Sciatic nerve (tissue), 2 donors: ENCODE measurements around the gene ACACB. TPM values are rescaled to one million over a fixed set of nuclear protein-coding genes. Genes with fewer than 3 reads are reported as not detected.

Source experiments
- ATAC-seq: fragments of 200-7000 bp; cut with Tn5 transposase; one replicate; pipeline ENCODE4 v1.9.1; 2020; ENCODE audit warnings: mild to moderate bottlenecking, moderate library complexity
- DNase-seq: peaks from one replicate; pipeline ENCODE4 v3.0.0-alpha.2; 2020; ENCODE audit warnings: low spot score
- intact Hi-C: fragments of 100-400 bp; cut with DNase I; formaldehyde crosslinking; loops from one replicate; pipeline ENCODE4 v1.14.2; 2022
- total RNA-seq: library from RNA; stranded (reverse); fragmentation: NEBNext Ultra II Directional; extraction: Animal tissue kit (Norgen Biotek cat#: 25700); gene quantifications from one replicate; pipeline ENCODE4 v1.2.1, GENCODE V29; 2021
- donor health status: DM: no; HTN: no; CAD: no.
- donor health status: DM: no; HTN: no; CAD: no.

Gene ACACB
- total RNA-seq, 1 donor from 2014 or later, result 112 TPM

GRCh38 chr12:109192358-109192757 is 76.0 kb downstream of the ACACB start:
- DNase-seq, result no peak
- intact Hi-C loops, result no loop called here
- no peak for ATAC-seq

- no peak for ATAC-seq
- intact Hi-C loops, result no loop called here
- no peak for DNase-seq
Measured at GRCh38 chr12:109193896-109194295, 77.5 kb downstream of the ACACB start.

GRCh38 chr12:109196332-109196731 is 79.9 kb downstream of the ACACB start:
- intact Hi-C loops, result no loop called here
- ATAC-seq (no peak), DNase-seq (no peak)

DNA sequence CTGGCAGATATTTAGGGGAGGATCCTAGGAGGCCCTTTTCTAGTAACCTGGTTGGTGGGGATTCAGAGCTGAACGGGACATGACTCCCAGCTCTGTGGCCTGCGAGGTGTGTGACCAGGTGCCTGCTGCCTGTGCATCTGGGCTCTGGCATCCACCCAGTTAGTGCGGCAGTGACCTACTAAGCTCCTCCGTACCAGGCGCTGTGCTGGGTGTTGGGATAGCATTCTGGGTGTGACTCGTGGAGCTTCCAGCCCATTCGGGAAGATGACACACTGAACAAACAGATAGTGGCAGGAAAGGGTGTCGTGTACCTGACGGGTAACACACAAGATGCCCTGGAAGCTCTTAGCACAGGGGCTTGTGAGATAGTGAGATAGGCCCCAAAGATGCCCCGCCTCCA is 80.9 kb downstream of the ACACB start:
- no peak for ATAC-seq
- intact Hi-C loops, result no loop called here
- DNase-seq, result no peak

DNA sequence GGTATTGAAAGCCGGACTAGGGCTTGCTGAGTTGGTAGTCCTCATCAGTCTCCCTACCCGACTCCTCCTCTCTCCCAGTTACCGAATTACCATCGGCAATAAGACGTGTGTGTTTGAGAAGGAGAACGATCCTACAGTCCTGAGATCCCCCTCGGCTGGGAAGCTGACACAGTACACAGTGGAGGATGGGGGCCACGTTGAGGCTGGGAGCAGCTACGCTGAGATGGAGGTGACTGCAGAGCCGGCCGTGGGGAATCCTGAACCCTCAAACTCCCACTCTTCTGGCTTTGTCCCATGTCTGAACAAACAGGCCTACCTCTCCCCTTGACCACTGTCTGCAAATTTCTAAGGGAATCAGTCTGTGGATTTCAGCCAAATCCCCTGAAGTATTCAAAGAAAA is 82.9 kb downstream of the ACACB start:
- DNase-seq (no peak), ATAC-seq (no peak)
- intact Hi-C loops, result no loop called here

DNA sequence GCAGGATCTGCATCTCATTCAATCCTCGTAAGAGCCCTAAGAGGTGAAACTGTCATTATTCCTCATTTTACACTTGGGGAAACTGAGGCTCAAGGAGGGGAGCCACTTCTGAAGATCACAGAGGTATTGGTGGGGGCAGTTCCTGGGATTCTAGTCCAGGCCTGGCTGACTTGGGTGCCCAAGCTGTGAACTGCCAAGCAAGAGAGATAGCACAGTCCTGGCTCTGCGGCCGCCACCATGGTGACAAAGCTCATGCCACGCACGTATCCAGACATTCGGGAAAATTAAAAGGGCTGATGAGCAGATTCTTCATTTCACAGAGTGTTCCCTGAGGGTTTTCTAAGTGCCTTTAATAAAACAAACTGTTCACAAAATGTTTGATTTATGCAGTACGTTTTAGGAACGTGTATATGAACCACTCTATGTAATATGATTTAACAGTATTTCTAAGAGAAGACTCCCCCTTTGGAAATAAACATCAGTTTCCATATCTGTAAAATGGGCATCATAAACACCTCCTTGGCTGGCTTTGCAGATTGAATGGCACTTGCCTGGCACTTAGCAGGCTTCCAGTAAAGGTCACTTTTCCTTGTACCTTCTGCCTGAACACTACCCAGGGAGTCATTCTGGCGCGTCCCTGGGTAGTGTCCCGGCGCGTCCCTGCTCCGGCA is 84.6 kb downstream of the ACACB start:
- no peak for ATAC-seq
- DNase-seq, result no peak
- intact Hi-C loops, result no loop called here

- intact Hi-C loops, result no loop called here
- no peak for ATAC-seq
Measured at GRCh38 chr12:109201496-109201885, 85.1 kb downstream of the ACACB start.

GRCh38 chr12:109202770-109203169 is 86.4 kb downstream of the ACACB start:
- ATAC-seq (no peak), DNase-seq (no peak)
- intact Hi-C loops, result no loop called here

More at GRCh38 chr12:109201496-109201885, 85.1 kb downstream of the ACACB start:
- no peak for DNase-seq

GRCh38 chr12:109203480-109203879 is 87.1 kb downstream of the ACACB start:
- intact Hi-C loops, result no loop called here
- no peak for ATAC-seq
- DNase-seq, result no peak

- intact Hi-C loops, result no loop called here
- no peak for DNase-seq
Measured at GRCh38 chr12:109209082-109209481, 92.7 kb downstream of the ACACB start.

DNA sequence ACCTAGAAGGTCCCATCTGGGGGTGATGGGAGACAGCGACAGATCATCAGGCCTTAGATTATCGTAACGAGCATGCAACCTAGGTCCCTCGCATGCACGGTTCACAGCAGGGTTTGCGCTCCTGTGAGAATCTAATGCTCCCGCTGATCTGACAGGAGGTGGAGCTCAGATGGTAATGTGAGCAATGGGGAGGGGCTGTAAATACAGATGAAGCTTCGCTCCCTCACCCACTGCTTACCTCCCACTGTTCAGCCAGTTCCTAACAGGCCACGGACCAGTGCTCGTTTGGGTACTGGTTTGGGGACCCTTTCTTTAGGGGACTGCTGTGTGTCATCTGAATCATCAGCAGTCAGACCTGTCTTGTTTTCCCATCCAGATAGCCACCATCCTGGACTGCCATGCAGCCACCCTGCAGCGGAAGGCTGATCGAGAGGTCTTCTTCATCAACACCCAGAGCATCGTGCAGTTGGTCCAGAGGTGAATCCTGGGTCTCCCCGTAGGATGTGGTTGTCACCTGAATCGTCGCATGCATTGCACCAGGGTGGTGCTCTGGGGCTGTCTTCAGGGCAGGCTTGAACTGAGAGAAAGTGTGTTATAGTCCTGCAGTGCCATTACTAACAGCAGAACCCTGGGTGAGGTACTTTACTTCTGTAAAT is 96.2 kb downstream of the ACACB start:
- DNase-seq (no peak), ATAC-seq (no peak)
- intact Hi-C loops, result no loop called here

More at GRCh38 chr12:109209082-109209481, 92.7 kb downstream of the ACACB start:
- no peak for ATAC-seq

- no peak for DNase-seq
- intact Hi-C loops, result loop anchor here (2.0 kb wide), 1 partner anchor 71 kb away; no protein-coding TSS in a partner anchor
- no peak for ATAC-seq
Measured at GRCh38 chr12:109214131-109214530, 97.7 kb downstream of the ACACB start.

DNA sequence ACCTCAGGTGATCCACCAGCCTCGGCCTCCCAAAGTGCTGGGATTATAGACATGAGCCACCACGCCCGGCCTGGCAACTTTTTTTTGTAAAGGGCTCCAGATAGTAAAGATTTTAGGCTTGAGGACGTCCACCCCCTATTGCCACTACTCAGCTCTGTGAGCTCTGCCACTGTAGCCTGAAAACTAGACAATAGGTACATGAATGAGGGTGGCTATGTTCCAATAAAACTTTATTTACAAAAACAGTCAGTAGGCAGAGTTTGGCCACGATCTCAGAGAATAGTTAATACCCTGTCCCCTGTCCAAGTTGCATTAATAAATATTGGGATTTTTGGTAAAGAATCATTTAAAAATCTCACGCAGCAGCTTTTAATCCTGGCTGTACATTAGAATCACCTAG is 102.6 kb downstream of the ACACB start:
- DNase-seq (no peak), ATAC-seq (no peak)
- intact Hi-C loops, result no loop called here

- no peak for DNase-seq
- intact Hi-C loops, result no loop called here
- peak; percentile 83 for ATAC-seq
Measured at GRCh38 chr12:109219938-109220337, 103.6 kb downstream of the ACACB start.

GRCh38 chr12:109221277-109221931 is 105.0 kb downstream of the ACACB start:
- no peak for DNase-seq
- intact Hi-C loops, result no loop called here
- no peak for ATAC-seq

- DNase-seq, result no peak
- intact Hi-C loops, result no loop called here
- no peak for ATAC-seq
Measured at GRCh38 chr12:109222062-109222461, 105.7 kb downstream of the ACACB start.

- intact Hi-C loops, result no loop called here
- no peak for ATAC-seq
- DNase-seq, result no peak
Measured at GRCh38 chr12:109222496-109222895, 106.1 kb downstream of the ACACB start.

- DNase-seq (no peak), ATAC-seq (no peak)
- intact Hi-C loops, result no loop called here
Measured at GRCh38 chr12:109223211-109223610, 106.8 kb downstream of the ACACB start.

DNA sequence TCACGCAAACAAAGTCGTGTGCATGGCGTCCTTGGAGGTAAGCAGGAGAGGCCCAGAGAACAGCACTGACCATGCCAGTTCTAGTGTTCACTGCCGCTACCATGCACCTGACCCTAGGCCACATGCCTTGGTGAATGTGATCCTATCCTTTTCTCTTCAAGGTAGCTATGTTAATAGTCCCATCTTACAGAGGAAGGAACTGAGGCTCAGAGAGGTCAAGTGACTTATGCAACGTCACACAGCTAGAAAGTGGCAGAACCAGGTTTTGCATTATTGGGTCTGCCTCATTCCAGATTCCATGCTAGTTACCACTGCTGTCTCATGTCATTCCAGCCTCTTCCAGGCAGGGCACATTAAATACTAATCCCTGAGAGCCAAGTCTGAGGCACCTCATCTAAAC is 107.5 kb downstream of the ACACB start:
- DNase-seq (no peak), ATAC-seq (no peak)

GRCh38 chr12:109228664-109229063 is 112.3 kb downstream of the ACACB start:
- peak; percentile 9 for DNase-seq
- intact Hi-C loops, result no loop called here
- ATAC-seq, result no peak

More for the DNA sequence above, 107.5 kb downstream of the ACACB start:
- intact Hi-C loops, result no loop called here
